ENCODE data around the gene CHSY1.

- no peak for TF ChIP-seq EZH2 (IDR thresholded peaks at IDR 0.05; ENCODE audit: insufficient read depth, poor library complexity, severe bottlenecking)
- TF ChIP-seq EZH2phosphoT487 (IDR thresholded peaks at IDR 0.05; ENCODE audit: insufficient read depth, low read depth): no peak
These were observed 103.5 kb downstream of the CHSY1 start for GRCh38 chr15:101148166-101148880.

Data from GM23248 (cell line).